ENCODE results near the gene GSTM2. TPM values are rescaled to one million over a fixed set of nuclear protein-coding genes. Genes with fewer than 3 reads are reported as not detected.

GSTM2 gene
- total and polyA plus RNA-seq, 2 donors (not counting 3 experiments of a cell fraction or from before 2014, with no cell fraction given) = 21.5 to 23.6 TPM

DNA sequence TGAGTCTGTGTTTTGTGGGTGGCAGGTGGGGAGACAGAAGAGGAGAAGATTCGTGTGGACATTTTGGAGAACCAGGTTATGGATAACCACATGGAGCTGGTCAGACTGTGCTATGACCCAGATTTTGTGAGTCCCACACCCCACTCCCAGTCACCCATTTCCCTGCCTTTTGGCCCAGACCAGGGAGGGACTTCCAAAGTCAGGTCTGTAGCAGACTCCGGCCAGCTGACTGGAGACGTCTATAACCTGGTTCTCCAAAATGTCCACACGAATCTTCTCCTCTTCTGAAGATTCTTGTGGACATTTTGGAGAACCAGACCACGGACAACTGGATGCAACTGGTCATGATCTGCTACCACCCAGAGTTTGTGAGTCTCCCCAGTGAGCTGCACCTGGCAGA is 45.8 kb downstream of the GSTM2 start:
- TF ChIP-seq FOS (IDR thresholded peaks at IDR 0.05; ENCODE audit: borderline replicate concordance, insufficient read depth, low read length) (no peak), MYC (IDR thresholded peaks at IDR 0.05; ENCODE audit: low read depth, low read length) (no peak), POLR2AphosphoS5 (IDR thresholded peaks at IDR 0.05; ENCODE audit: insufficient read depth, low read depth, low read length) (no peak)
- TF ChIP-seq, protein P1, sequence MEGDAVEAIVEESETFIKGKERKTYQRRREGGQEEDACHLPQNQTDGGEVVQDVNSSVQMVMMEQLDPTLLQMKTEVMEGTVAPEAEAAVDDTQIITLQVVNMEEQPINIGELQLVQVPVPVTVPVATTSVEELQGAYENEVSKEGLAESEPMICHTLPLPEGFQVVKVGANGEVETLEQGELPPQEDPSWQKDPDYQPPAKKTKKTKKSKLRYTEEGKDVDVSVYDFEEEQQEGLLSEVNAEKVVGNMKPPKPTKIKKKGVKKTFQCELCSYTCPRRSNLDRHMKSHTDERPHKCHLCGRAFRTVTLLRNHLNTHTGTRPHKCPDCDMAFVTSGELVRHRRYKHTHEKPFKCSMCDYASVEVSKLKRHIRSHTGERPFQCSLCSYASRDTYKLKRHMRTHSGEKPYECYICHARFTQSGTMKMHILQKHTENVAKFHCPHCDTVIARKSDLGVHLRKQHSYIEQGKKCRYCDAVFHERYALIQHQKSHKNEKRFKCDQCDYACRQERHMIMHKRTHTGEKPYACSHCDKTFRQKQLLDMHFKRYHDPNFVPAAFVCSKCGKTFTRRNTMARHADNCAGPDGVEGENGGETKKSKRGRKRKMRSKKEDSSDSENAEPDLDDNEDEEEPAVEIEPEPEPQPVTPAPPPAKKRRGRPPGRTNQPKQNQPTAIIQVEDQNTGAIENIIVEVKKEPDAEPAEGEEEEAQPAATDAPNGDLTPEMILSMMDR (IDR thresholded peaks at IDR 0.05; ENCODE audit: extremely low read depth in 1 of 2, insufficient read depth in 1 of 2, low read depth in 1 of 2, low read length in 2 of 2) = no peak
- no peak overlapping the region for H3K4me2 ChIP-seq (ENCODE audit: insufficient read depth, low read length)
- no peak for FAIRE-seq
- no peak overlapping the region for H3K27ac ChIP-seq (ENCODE audit: insufficient read depth, low read depth, low read length)
- dilution Hi-C loops (cut with MboI; ENCODE audit: extremely low pct_ligation_motif_present, low sequenced_read_pairs) = no loop called here
- H4K20me1 ChIP-seq (replicated peaks; ENCODE audit: control insufficient read depth, extremely low read depth, insufficient read depth, low read length) = no peaks in the 10 kb centered on the region
- no peak overlapping the region for H2AFZ ChIP-seq (ENCODE audit: low read depth, low read length)
- intact Hi-C loops (cut with micrococcal nuclease) = no loop called here
- no peaks in the 10 kb centered on the region for H3K79me2 ChIP-seq (ENCODE audit: control insufficient read depth, insufficient read depth, low read length)
- BruUV-seq (replicated peaks) = no TSS peak
- H3K9ac ChIP-seq (replicated peaks; ENCODE audit: extremely low read depth, insufficient read depth, low read length) = no peak overlapping the region
- CTCF ChIA-PET = interaction anchor here (1.6 kb wide), 1 partner anchor 60 kb away, joined by 3 read pairs; no protein-coding TSS in a partner anchor
- no peaks in the 10 kb centered on the region for H3K9me1 ChIP-seq (replicated peaks; ENCODE audit: control insufficient read depth, extremely low read depth, insufficient read depth, low read length)
- DNase-seq (ENCODE audit: low read depth, low spot score) = no peak
- H3K4me3 ChIP-seq (replicated peaks in 1 of 3; ENCODE audit: insufficient read depth in 1 of 3, low read depth in 1 of 3, low read length in 3 of 3) = no peak overlapping the region
- POLR2A ChIA-PET = no interaction called here
- H3K36me3 ChIP-seq (ENCODE audit: control insufficient read depth in 2 of 2, extremely low read depth in 1 of 2, insufficient read depth in 2 of 2, low read length in 2 of 2) = no peaks in the 10 kb centered on the region
- H3K9me3 ChIP-seq (replicated peaks; ENCODE audit: control insufficient read depth, insufficient read depth, low read length) = no peaks in the 10 kb centered on the region
- H3K4me1 ChIP-seq (ENCODE audit: control insufficient read depth, extremely low read depth, insufficient read depth, low read length) = no peaks in the 10 kb centered on the region
- H3K27me3 ChIP-seq (ENCODE audit: control insufficient read depth in 2 of 2, insufficient read depth in 2 of 2, low read length in 2 of 2) = no peaks in the 10 kb centered on the region

GRCh38 chr1:109714661-109715372 is 47.0 kb downstream of the GSTM2 start:
- TF ChIP-seq GATA2 (IDR thresholded peaks at IDR 0.05; ENCODE audit: insufficient read depth, insufficient read length, low read depth, low read length) (no peak), MYC (IDR thresholded peaks at IDR 0.05; ENCODE audit: low read depth, low read length) (no peak), FOS (IDR thresholded peaks at IDR 0.05; ENCODE audit: borderline replicate concordance, insufficient read depth, low read length) (no peak), EZH2 (IDR thresholded peaks at IDR 0.05; ENCODE audit: borderline replicate concordance, low read depth, low read length, severe bottlenecking) (no peak), POLR2AphosphoS5 (IDR thresholded peaks at IDR 0.05; ENCODE audit: insufficient read depth, low read depth, low read length) (no peak), JUN (IDR thresholded peaks at IDR 0.05; ENCODE audit: borderline replicate concordance, insufficient read depth, insufficient read length, low read depth) (no peak), POLR2A (IDR thresholded peaks at IDR 0.05; ENCODE audit: low read depth, low read length) (no peak), MAX (IDR thresholded peaks at IDR 0.05; ENCODE audit: insufficient read depth, insufficient read length) (no peak)
- TF ChIP-seq, protein P1 (IDR thresholded peaks at IDR 0.05; ENCODE audit: extremely low read depth in 1 of 2, insufficient read depth in 1 of 2, low read depth in 1 of 2, low read length in 2 of 2) = no peak
- intact Hi-C loops (cut with micrococcal nuclease) = no loop called here
- POLR2A ChIA-PET = no interaction called here
- no peaks in the 10 kb centered on the region for H4K20me1 ChIP-seq (replicated peaks; ENCODE audit: control insufficient read depth, extremely low read depth, insufficient read depth, low read length)
- no peak overlapping the region for H3K9ac ChIP-seq (replicated peaks; ENCODE audit: extremely low read depth, insufficient read depth, low read length)
- FAIRE-seq (no peak), DNase-seq (ENCODE audit: low read depth, low spot score) (no peak)
- H2AFZ ChIP-seq (ENCODE audit: low read depth, low read length) = no peak overlapping the region
- H3K9me3 ChIP-seq (replicated peaks; ENCODE audit: control insufficient read depth, insufficient read depth, low read length) = no peaks in the 10 kb centered on the region
- no peaks in the 10 kb centered on the region for H3K9me1 ChIP-seq (replicated peaks; ENCODE audit: control insufficient read depth, extremely low read depth, insufficient read depth, low read length)
- no peaks in the 10 kb centered on the region for H3K27me3 ChIP-seq (ENCODE audit: control insufficient read depth in 2 of 2, insufficient read depth in 2 of 2, low read length in 2 of 2)
- no peaks in the 10 kb centered on the region for H3K36me3 ChIP-seq (ENCODE audit: control insufficient read depth in 2 of 2, extremely low read depth in 1 of 2, insufficient read depth in 2 of 2, low read length in 2 of 2)
- no TSS peak for BruUV-seq (replicated peaks)
- dilution Hi-C loops (cut with MboI; ENCODE audit: extremely low pct_ligation_motif_present, low sequenced_read_pairs) = no loop called here
- peaks cover 8% of the 10 kb centered on the region for H3K4me1 ChIP-seq (ENCODE audit: control insufficient read depth, extremely low read depth, insufficient read depth, low read length)
- no peak overlapping the region for H3K27ac ChIP-seq (ENCODE audit: insufficient read depth, low read depth, low read length)
- no peak overlapping the region for H3K4me3 ChIP-seq (replicated peaks in 1 of 3; ENCODE audit: insufficient read depth in 1 of 3, low read depth in 1 of 3, low read length in 3 of 3)
- no peak overlapping the region for H3K4me2 ChIP-seq (ENCODE audit: insufficient read depth, low read length)
- no peaks in the 10 kb centered on the region for H3K79me2 ChIP-seq (ENCODE audit: control insufficient read depth, insufficient read depth, low read length)
- CTCF ChIA-PET = interaction anchor here (1.6 kb wide), 1 partner anchor 59 kb away, joined by 3 read pairs; no protein-coding TSS in a partner anchor
